Left ventricle myocardium inferior (tissue), 1 donor: ENCODE measurements around the gene MARCHF7. TPM values are rescaled to one million over a fixed set of nuclear protein-coding genes. Genes with fewer than 3 reads are reported as not detected.
A peak's percentile ranks its signal among the peaks of the same experiment; 100 is the strongest.

ENCODE experiments used
- DNase-seq: peaks from one replicate; pipeline ENCODE4 v3.0.0-alpha.2; 2020
- H3K27ac ChIP-seq: fragments of 200-600 bp; replicated peaks from 2 replicates; pipeline ENCODE4 v1.8.0; 2021
- H3K27me3 ChIP-seq: fragments of 200-600 bp; 2 replicates; pipeline ENCODE4 v1.8.0; 2021; ENCODE audit warnings: low read depth
- H3K36me3 ChIP-seq: fragments of 200-600 bp; 2 replicates; pipeline ENCODE4 v1.8.0; 2021
- H3K4me1 ChIP-seq: fragments of 200-600 bp; 2 replicates; pipeline ENCODE4 v1.8.0; 2021
- H3K4me3 ChIP-seq: fragments of 200-600 bp; 2 replicates; pipeline ENCODE4 v1.8.0; 2021; ENCODE audit warnings: mild to moderate bottlenecking, moderate library complexity
- H3K9me3 ChIP-seq: fragments of 200-600 bp; replicated peaks from 2 replicates; pipeline ENCODE4 v1.8.0; 2021
- CTCF ChIP-seq: fragments of 200-600 bp; IDR thresholded peaks from 2 replicates; pipeline ENCODE4 v1.8.0; 2021; ENCODE audit warnings: antibody characterized with exemption, mild to moderate bottlenecking, borderline replicate concordance
- intact Hi-C: fragments of 100-400 bp; cut with micrococcal nuclease; formaldehyde crosslinking; loops from one replicate; pipeline ENCODE4 v1.11.0; 2022
- total RNA-seq: library from RNA; stranded (reverse); fragmentation: NEBNext Ultra II Directional; extraction: Animal tissue kit (Norgen Biotek cat#: 25700); gene quantifications from one replicate; pipeline ENCODE4 v1.2.1, GENCODE V29; 2021
- donor health status: DM: no; HTN: yes; CAD: no; lungs with severe emphysema.

Gene MARCHF7
- total RNA-seq, 1 donor from 2014 or later = 75.1 TPM

GRCh38 chr2:159708066-159708760 is 4.1 kb upstream of the MARCHF7 start:
- Histone ChIP-seq H3K9me3 (no peaks in the 10 kb centered on the region), H3K4me3 (no peak overlapping the region), H3K36me3 (no peaks in the 10 kb centered on the region), H3K27ac (no peak overlapping the region), H3K27me3 (no peaks in the 10 kb centered on the region), H3K4me1 (peaks cover 40% of the 10 kb centered on the region)
- TF ChIP-seq CTCF = no peak
- intact Hi-C loops = no loop called here
- no peak for DNase-seq

DNA sequence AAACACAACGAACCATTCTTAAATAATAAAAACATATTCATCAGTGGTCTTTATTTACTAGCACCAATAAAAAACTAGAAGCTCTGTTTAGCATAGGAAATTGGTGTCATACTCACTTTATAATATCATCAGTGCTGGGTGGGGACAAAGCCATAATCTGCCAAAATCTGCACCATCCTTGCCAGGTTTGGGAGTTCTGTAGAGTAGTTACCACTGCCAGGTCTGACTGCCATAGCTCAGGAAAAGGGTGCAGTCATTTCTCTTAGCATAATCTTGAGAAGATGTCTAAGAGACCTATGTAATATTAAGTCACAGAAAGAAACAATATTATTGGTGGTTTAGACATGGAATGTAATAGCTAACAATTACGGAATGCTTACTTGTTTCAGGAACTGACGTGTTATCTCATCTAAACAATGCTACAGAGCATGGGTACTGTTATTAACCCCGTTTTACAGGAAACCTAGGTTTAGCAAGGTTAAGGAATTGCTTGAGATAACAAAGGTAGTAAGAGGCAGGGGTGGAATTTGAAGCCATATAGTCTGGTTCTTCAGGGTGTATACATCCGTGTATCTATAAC is 1.6 kb upstream of the MARCHF7 start:
- Histone ChIP-seq H3K27me3 (no peaks in the 10 kb centered on the region), H3K4me1 (peaks cover 63% of the 10 kb centered on the region), H3K9me3 (no peaks in the 10 kb centered on the region), H3K4me3 (peak overlapping the region; percentile 96), H3K27ac (peak overlapping the region; percentile 99), H3K36me3 (peaks cover 5% of the 10 kb centered on the region)
- no peak for TF ChIP-seq CTCF
- DNase-seq = no peak
- intact Hi-C loops = no loop called here

GRCh38 chr2:159711562-159712142 is 654 bp upstream of the MARCHF7 start:
- Histone ChIP-seq H3K36me3 (peaks cover 15% of the 10 kb centered on the region), H3K4me3 (peak overlapping the region; percentile 96), H3K9me3 (no peaks in the 10 kb centered on the region), H3K27ac (peak overlapping the region; percentile 99), H3K27me3 (no peaks in the 10 kb centered on the region), H3K4me1 (peaks cover 65% of the 10 kb centered on the region)
- DNase-seq = no peak
- TF ChIP-seq CTCF = no peak
- intact Hi-C loops = no loop called here

DNA sequence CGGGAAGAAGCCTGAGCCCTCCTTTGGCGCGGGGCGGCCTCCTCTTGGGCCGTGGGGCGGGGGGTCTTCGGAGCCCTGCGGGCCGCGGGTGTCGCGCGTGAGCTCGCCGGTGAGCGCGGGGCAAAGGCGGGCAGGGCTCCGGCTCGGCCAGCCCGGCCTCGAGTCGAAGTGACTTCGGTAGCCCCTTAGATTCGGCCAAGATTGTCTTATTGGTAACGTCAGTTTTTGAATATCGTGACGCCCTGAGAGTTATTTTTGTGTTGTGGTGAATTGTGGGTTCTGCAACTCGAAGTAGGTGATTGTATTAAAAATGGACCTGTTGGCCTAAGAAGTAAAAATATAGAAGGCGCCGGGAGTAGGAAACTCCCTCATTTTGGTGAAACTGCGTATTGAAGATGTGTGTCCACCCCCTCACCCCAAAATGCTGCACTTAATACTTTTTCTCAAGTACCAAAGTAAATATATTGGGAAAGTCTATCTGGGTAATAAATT is 669 bp downstream of the MARCHF7 start:
- intact Hi-C loops = no loop called here
- Histone ChIP-seq H3K27me3 (no peaks in the 10 kb centered on the region), H3K4me3 (peak overlapping the region; percentile 96), H3K4me1 (peaks cover 75% of the 10 kb centered on the region), H3K9me3 (no peaks in the 10 kb centered on the region), H3K27ac (peak overlapping the region; percentile 99), H3K36me3 (peaks cover 23% of the 10 kb centered on the region)
- DNase-seq = no peak
- no peak for TF ChIP-seq CTCF

DNA sequence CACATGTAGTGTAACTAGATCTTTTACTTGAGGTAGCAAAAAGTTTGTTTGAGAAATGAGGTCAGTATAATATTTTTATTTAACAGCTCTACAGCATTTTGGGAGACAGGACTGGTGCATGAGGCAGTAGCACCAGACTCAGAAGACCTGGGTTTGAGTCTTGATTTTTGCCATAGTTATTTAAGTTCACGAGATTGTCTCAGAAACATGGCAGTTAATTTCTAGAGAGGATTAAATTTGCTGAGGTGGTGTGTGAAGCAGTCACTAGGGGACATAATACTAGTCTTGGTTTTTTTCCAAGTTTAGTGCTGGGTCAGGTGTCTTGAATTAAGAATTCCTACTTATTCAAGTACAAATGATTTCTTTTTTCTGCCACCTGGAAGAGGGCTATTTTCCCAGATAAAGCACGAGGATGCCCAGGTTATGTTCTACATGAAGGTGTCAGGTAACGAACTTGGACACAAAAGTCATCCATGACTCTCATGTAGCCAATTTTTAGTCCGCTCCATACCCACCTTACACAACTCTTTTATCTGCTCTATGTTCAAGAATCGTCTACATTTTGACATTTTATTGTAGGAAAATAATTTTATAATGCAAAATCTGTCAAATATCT is 1.4 kb downstream of the MARCHF7 start:
- Histone ChIP-seq H3K4me1 (peaks cover 83% of the 10 kb centered on the region), H3K36me3 (peaks cover 25% of the 10 kb centered on the region), H3K9me3 (no peaks in the 10 kb centered on the region), H3K27me3 (no peaks in the 10 kb centered on the region), H3K27ac (peak overlapping the region; percentile 99), H3K4me3 (peak overlapping the region; percentile 96)
- no peak for TF ChIP-seq CTCF
- DNase-seq = no peak
- intact Hi-C loops = no loop called here
